DND-41 (cell line): ENCODE data around the gene RNF213.

ENCODE experiments used
- ATAC-seq: fragments of 200-7000 bp; cut with Tn5 transposase; 3 replicates; pipeline ENCODE4 v1.9.1; 2021; ENCODE audit warnings: low read depth; ENCODE audit not compliant: insufficient read depth
- DNase-seq: peaks from one replicate; pipeline ENCODE4 v3.0.0-alpha.2; 2020
- H2AFZ ChIP-seq: 2 replicates; pipeline ENCODE4 v1.6.0; 2012; ENCODE audit warnings: low read depth, low read length
- H3K27ac ChIP-seq: 2 replicates; pipeline ENCODE4 v1.5.1; 2012; ENCODE audit warnings: low read length, inconsistent platforms
- H3K27me3 ChIP-seq: fragments of 200-600 bp; sonication (generic); 2 replicates; pipeline ENCODE4 v1.6.0; 2012; ENCODE audit warnings: low read length, mild to moderate bottlenecking, inconsistent platforms; ENCODE audit not compliant: insufficient read depth, poor library complexity
- H3K36me3 ChIP-seq: 2 replicates; pipeline ENCODE4 v1.5.1; 2012; ENCODE audit warnings: low read length, inconsistent platforms; ENCODE audit not compliant: insufficient read depth
- H3K4me1 ChIP-seq: 2 replicates; pipeline ENCODE4 v1.5.1; 2012; ENCODE audit warnings: mild to moderate bottlenecking, low read length; ENCODE audit not compliant: insufficient read depth
- H3K4me2 ChIP-seq: 2 replicates; pipeline ENCODE4 v1.6.0; 2012; ENCODE audit warnings: mild to moderate bottlenecking, moderate library complexity, low read length, inconsistent platforms; ENCODE audit not compliant: insufficient read depth
- H3K4me3 ChIP-seq, 2 experiments: fragments of 200-600 bp in 1 of 2; shearing (Covaris generic) in 1 of 2; 2 replicates each; pipeline ENCODE4 v1.5.1; 2012 to 2016; ENCODE audit warnings: inconsistent platforms in 2 of 2, low read length in 2 of 2, mild to moderate bottlenecking in 2 of 2, low read depth in 1 of 2, moderate library complexity in 1 of 2
- H3K79me2 ChIP-seq: 2 replicates; pipeline ENCODE4 v1.6.0; 2012; ENCODE audit warnings: low read length, inconsistent platforms; ENCODE audit not compliant: insufficient read depth
- H3K9ac ChIP-seq: 2 replicates; pipeline ENCODE4 v1.6.0; 2012; ENCODE audit warnings: low read depth, mild to moderate bottlenecking, inconsistent platforms, low read length, moderate library complexity
- H3K9me3 ChIP-seq: 2 replicates; pipeline ENCODE4 v1.5.1; 2012; ENCODE audit warnings: low read length, moderate library complexity, mild to moderate bottlenecking, inconsistent platforms; ENCODE audit not compliant: insufficient read depth, severe bottlenecking
- H4K20me1 ChIP-seq: 2 replicates; pipeline ENCODE4 v1.6.0; 2012; ENCODE audit warnings: low read length; ENCODE audit not compliant: insufficient read depth
- EZH2 ChIP-seq: IDR thresholded peaks from 3 replicates; pipeline ENCODE4 v1.6.1; 2012; ENCODE audit warnings: borderline replicate concordance, low read depth, mild to moderate bottlenecking, moderate library complexity, low read length, inconsistent platforms; ENCODE audit not compliant: severe bottlenecking
- TF ChIP-seq, protein P1 (sequence below): IDR thresholded peaks from 2 replicates; pipeline ENCODE4 v1.5.1; 2012; ENCODE audit warnings: borderline replicate concordance, low read length, moderate library complexity, mild to moderate bottlenecking; ENCODE audit not compliant: poor library complexity, severe bottlenecking; ENCODE audit errors: extremely low read depth

Gene RNF213

DNA sequence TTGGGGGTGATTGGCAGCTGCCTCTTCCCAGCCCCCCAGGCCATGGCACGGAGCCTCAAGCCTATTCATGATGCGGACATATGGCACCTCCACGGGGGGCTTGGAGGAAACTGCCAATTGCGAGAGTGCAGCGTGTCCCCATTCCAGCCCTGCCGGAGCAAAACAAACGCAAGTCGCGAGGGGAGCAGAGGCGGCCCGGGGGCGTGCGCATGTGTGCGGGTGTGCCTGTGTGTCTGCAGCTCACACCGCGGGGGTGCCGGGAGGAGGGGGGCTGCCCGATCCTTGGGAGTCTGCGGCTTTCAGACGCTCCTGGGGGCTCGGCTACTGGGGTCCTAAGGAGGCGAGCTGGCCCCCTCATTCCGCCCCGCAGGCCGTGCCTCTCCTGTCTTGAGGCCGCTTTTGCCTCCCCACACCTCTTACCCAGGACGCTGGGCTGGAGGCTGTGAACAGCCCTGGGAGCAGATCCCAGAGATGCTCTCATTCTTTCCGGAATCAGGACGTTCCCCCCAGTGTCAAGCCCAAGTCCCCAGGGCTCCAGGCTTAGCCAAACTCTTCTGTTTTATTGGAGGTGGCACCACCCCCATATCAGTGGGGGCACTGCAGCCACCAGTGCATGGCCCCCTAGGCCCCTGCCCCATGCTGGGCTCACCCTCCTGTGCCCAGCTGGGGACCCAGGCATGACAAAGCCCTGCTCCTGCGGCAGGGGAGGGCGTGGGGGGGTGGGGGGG lies 183.4 kb downstream of the RNF213 start:
- DNase-seq (no peak), ATAC-seq (no peak)
- no peaks in the 10 kb centered on the region for H3K27me3 ChIP-seq
- TF ChIP-seq, protein P1, sequence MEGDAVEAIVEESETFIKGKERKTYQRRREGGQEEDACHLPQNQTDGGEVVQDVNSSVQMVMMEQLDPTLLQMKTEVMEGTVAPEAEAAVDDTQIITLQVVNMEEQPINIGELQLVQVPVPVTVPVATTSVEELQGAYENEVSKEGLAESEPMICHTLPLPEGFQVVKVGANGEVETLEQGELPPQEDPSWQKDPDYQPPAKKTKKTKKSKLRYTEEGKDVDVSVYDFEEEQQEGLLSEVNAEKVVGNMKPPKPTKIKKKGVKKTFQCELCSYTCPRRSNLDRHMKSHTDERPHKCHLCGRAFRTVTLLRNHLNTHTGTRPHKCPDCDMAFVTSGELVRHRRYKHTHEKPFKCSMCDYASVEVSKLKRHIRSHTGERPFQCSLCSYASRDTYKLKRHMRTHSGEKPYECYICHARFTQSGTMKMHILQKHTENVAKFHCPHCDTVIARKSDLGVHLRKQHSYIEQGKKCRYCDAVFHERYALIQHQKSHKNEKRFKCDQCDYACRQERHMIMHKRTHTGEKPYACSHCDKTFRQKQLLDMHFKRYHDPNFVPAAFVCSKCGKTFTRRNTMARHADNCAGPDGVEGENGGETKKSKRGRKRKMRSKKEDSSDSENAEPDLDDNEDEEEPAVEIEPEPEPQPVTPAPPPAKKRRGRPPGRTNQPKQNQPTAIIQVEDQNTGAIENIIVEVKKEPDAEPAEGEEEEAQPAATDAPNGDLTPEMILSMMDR, result no peak
- no peak for TF ChIP-seq EZH2
- no peaks in the 10 kb centered on the region for H3K9me3 ChIP-seq
- peaks cover 9% of the 10 kb centered on the region for H4K20me1 ChIP-seq
- no peak overlapping the region for H2AFZ ChIP-seq
- H3K4me3 ChIP-seq, result no peak overlapping the region
- H3K27ac ChIP-seq, result no peak overlapping the region
- H3K79me2 ChIP-seq, result no peaks in the 10 kb centered on the region
- H3K4me1 ChIP-seq, result no peaks in the 10 kb centered on the region
- no peak overlapping the region for H3K4me2 ChIP-seq
- no peaks in the 10 kb centered on the region for H3K36me3 ChIP-seq
- no peak overlapping the region for H3K9ac ChIP-seq

DNA sequence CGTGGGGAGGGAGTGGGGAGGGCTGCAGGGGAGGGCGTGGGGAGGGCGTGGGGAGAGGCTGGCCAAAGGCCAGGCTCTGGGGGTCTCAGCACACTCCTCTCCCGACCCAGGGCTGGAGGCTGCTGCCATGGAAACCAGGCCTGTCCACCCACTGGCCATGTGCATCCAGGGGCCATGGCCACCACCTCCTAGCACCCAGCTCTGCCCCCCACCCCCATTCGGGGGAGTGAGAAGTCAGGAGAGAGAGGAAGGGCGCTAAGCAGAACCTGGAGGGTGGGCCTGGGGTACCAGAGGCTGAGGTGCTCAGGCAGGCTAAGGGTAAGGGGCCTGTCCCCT lies 184.0 kb downstream of the RNF213 start:
- TF ChIP-seq EZH2, result no peak
- TF ChIP-seq, protein P1, result no peak

DNA sequence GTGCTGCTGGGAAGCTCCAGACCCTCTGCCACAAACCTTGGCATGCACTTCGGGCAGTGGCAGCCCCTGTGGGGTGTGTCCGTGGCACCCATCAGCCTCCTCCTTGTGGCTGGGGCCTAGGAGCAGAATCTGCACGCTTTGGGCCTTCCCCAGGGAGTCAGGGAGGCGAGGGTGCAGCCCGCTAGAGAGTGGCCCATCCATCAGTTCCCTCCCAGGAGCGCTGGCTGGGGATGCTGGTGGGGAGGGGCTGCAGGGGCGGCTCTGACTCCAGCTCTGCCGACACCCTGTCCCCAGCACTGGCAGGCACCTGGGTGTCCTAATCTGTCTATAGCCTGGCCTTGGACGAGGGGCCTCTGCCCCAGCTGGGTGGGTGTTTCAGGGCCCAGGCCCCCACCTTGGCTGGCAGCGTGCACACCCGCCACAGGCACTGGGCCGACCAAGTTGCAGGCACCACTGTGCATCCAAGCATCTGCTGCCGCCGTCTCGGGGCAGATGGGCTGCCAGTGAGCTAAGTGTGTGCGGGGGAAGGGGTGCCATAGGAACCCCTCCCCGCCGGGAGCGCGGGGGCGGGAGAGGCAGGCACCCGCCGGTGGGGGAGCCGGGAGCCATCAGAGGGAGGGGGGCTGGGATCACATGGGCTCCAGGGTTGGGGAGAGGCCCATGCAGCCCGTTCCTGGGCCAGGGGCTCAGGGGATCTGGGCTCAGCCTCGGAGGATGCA lies 184.5 kb downstream of the RNF213 start:
- no peaks in the 10 kb centered on the region for H3K9me3 ChIP-seq
- no peak for DNase-seq
- no peak for ATAC-seq
- no peaks in the 10 kb centered on the region for H3K36me3 ChIP-seq
- H3K4me3 ChIP-seq, result no peak overlapping the region
- H2AFZ ChIP-seq, result no peak overlapping the region
- H3K9ac ChIP-seq, result no peak overlapping the region
- H3K79me2 ChIP-seq, result no peaks in the 10 kb centered on the region
- H3K4me2 ChIP-seq, result no peak overlapping the region
- no peaks in the 10 kb centered on the region for H3K27me3 ChIP-seq
- no peak overlapping the region for H3K27ac ChIP-seq
- peaks cover 7% of the 10 kb centered on the region for H4K20me1 ChIP-seq
- no peaks in the 10 kb centered on the region for H3K4me1 ChIP-seq
- TF ChIP-seq EZH2, result no peak
- TF ChIP-seq, protein P1, result no peak

More for the DNA sequence above, 184.0 kb downstream of the RNF213 start:
- H3K4me2 ChIP-seq, result no peak overlapping the region
- peaks cover 8% of the 10 kb centered on the region for H4K20me1 ChIP-seq
- H3K9ac ChIP-seq, result no peak overlapping the region
- no peaks in the 10 kb centered on the region for H3K79me2 ChIP-seq
- DNase-seq (no peak), ATAC-seq (no peak)
- H3K4me3 ChIP-seq, result no peak overlapping the region
- H2AFZ ChIP-seq, result no peak overlapping the region
- no peaks in the 10 kb centered on the region for H3K4me1 ChIP-seq
- no peaks in the 10 kb centered on the region for H3K27me3 ChIP-seq
- H3K36me3 ChIP-seq, result no peaks in the 10 kb centered on the region
- no peak overlapping the region for H3K27ac ChIP-seq
- H3K9me3 ChIP-seq, result no peaks in the 10 kb centered on the region
